Measurements from ENCODE around the gene GPHN. TPM values are rescaled to one million over a fixed set of nuclear protein-coding genes. Genes with fewer than 3 reads are reported as not detected.

GPHN gene
- total RNA-seq, 1 donor from 2014 or later, result 24.9 TPM

GRCh38 chr14:66483322-66483721 is 24.6 kb upstream of the GPHN start:
- H3K4me3 Mint-ChIP-seq (ENCODE audit: low read depth), result no peak overlapping the region
- peaks cover 4% of the 10 kb centered on the region for H3K27me3 Mint-ChIP-seq
- no peaks in the 10 kb centered on the region for H3K36me3 Mint-ChIP-seq (ENCODE audit: insufficient read depth)
- no peaks in the 10 kb centered on the region for H3K9me3 Mint-ChIP-seq (ENCODE audit: low read depth)
- H3K4me1 Mint-ChIP-seq (ENCODE audit: low read depth), result peaks cover 2% of the 10 kb centered on the region
- TF ChIP-seq CTCF (IDR thresholded peaks at IDR 0.05; ENCODE audit: unreplicated experiment), result no peak
- H3K27ac Mint-ChIP-seq, result no peak overlapping the region
- DNase-seq (ENCODE audit: low spot score, unreplicated experiment), result no peak

GRCh38 chr14:66485029-66485428 is 22.9 kb upstream of the GPHN start:
- no peak overlapping the region for H3K27ac Mint-ChIP-seq
- peaks cover 4% of the 10 kb centered on the region for H3K27me3 Mint-ChIP-seq
- no peak for TF ChIP-seq CTCF (IDR thresholded peaks at IDR 0.05; ENCODE audit: unreplicated experiment)
- H3K4me3 Mint-ChIP-seq (ENCODE audit: low read depth), result no peak overlapping the region
- H3K4me1 Mint-ChIP-seq (ENCODE audit: low read depth), result peaks cover 2% of the 10 kb centered on the region
- no peaks in the 10 kb centered on the region for H3K36me3 Mint-ChIP-seq (ENCODE audit: insufficient read depth)
- no peak for DNase-seq (ENCODE audit: low spot score, unreplicated experiment)
- no peaks in the 10 kb centered on the region for H3K9me3 Mint-ChIP-seq (ENCODE audit: low read depth)

- Mint-ChIP-seq H3K9me3 (ENCODE audit: low read depth) (no peaks in the 10 kb centered on the region), H3K4me1 (ENCODE audit: low read depth) (peaks cover 2% of the 10 kb centered on the region), H3K36me3 (ENCODE audit: insufficient read depth) (no peaks in the 10 kb centered on the region), H3K27me3 (peaks cover 4% of the 10 kb centered on the region), H3K27ac (no peak within 1 kb of the TSS), H3K4me3 (ENCODE audit: low read depth) (no peak within 1 kb of the TSS)
- no peak for TF ChIP-seq CTCF (IDR thresholded peaks at IDR 0.05; ENCODE audit: unreplicated experiment)
- no peak for DNase-seq (ENCODE audit: low spot score, unreplicated experiment)
These were observed 22.0 kb upstream of the GPHN start, which contains the start of gene CCDC196 for GRCh38 chr14:66485910-66486421. Gene CCDC196, plus strand, starts transcription at chr14:66486371. Its CDS starts 132 bp downstream, at chr14:66486503.

GRCh38 chr14:66487164-66487563 is 20.8 kb upstream of the GPHN start:
- TF ChIP-seq CTCF (IDR thresholded peaks at IDR 0.05; ENCODE audit: unreplicated experiment), result no peak
- Mint-ChIP-seq H3K4me3 (ENCODE audit: low read depth) (no peak overlapping the region), H3K36me3 (ENCODE audit: insufficient read depth) (no peaks in the 10 kb centered on the region), H3K27me3 (peaks cover 4% of the 10 kb centered on the region), H3K9me3 (ENCODE audit: low read depth) (no peaks in the 10 kb centered on the region), H3K27ac (no peak overlapping the region), H3K4me1 (ENCODE audit: low read depth) (peaks cover 2% of the 10 kb centered on the region)
- no peak for DNase-seq (ENCODE audit: low spot score, unreplicated experiment)

GRCh38 chr14:66490143-66491111 is 17.5 kb upstream of the GPHN start:
- peaks cover 2% of the 10 kb centered on the region for H3K4me1 Mint-ChIP-seq (ENCODE audit: low read depth)
- no peaks in the 10 kb centered on the region for H3K9me3 Mint-ChIP-seq (ENCODE audit: low read depth)
- no peak overlapping the region for H3K4me3 Mint-ChIP-seq (ENCODE audit: low read depth)
- no peak for TF ChIP-seq CTCF (IDR thresholded peaks at IDR 0.05; ENCODE audit: unreplicated experiment)
- H3K27ac Mint-ChIP-seq, result no peak overlapping the region
- no peak for DNase-seq (ENCODE audit: low spot score, unreplicated experiment)
- no peaks in the 10 kb centered on the region for H3K36me3 Mint-ChIP-seq (ENCODE audit: insufficient read depth)
- H3K27me3 Mint-ChIP-seq, result peaks cover 4% of the 10 kb centered on the region

All from progenitor cell of endocrine pancreas (in vitro differentiated cells).